GM12865 (cell line): Measurements from ENCODE around the gene EFCAB12.
A peak's percentile ranks its signal among the peaks of the same experiment; 100 is the strongest.

Source experiments
- DNase-seq: peaks from one replicate; pipeline ENCODE4 v3.0.0; 2010; ENCODE audit warnings: low read depth
- H3K4me3 ChIP-seq: 2 replicates; pipeline ENCODE4 v1.5.1; 2011; ENCODE audit warnings: mild to moderate bottlenecking, low read depth, low read length, control low read depth
- CTCF ChIP-seq: IDR thresholded peaks from 2 replicates; pipeline ENCODE4 v1.5.1; 2011; ENCODE audit warnings: low read length, control low read depth, low read depth, inconsistent platforms; ENCODE audit not compliant: insufficient read depth; ENCODE audit errors: missing control alignments

Gene EFCAB12

GRCh38 chr3:129358177-129358771 is 70.2 kb downstream of the EFCAB12 start:
- no peak overlapping the region for H3K4me3 ChIP-seq
- no peak for TF ChIP-seq CTCF
- DNase-seq, result no peak

GRCh38 chr3:129357616-129358015 is 70.8 kb downstream of the EFCAB12 start:
- no peak for DNase-seq
- H3K4me3 ChIP-seq, result no peak overlapping the region
- TF ChIP-seq CTCF, result no peak

- no peak for TF ChIP-seq CTCF
Observed at GRCh38 chr3:129356756-129357425, 71.5 kb downstream of the EFCAB12 start.

GRCh38 chr3:129353589-129353941 is 74.9 kb downstream of the EFCAB12 start:
- DNase-seq, result no peak
- no peak for TF ChIP-seq CTCF
- no peak overlapping the region for H3K4me3 ChIP-seq

More at GRCh38 chr3:129356756-129357425, 71.5 kb downstream of the EFCAB12 start:
- DNase-seq, result no peak
- no peak overlapping the region for H3K4me3 ChIP-seq

- DNase-seq, result no peak
- no peak overlapping the region for H3K4me3 ChIP-seq
Observed at GRCh38 chr3:129352650-129353588, 75.5 kb downstream of the EFCAB12 start.

GRCh38 chr3:129352045-129352444 is 76.4 kb downstream of the EFCAB12 start:
- peak; percentile 8 for DNase-seq
- peak; percentile 25 for TF ChIP-seq CTCF

More at GRCh38 chr3:129352650-129353588, 75.5 kb downstream of the EFCAB12 start:
- TF ChIP-seq CTCF, result no peak

More at GRCh38 chr3:129352045-129352444, 76.4 kb downstream of the EFCAB12 start:
- H3K4me3 ChIP-seq, result no peak overlapping the region
